Esophagus squamous epithelium (tissue), 4 donors: ENCODE data around the gene RAD9A.

Experiments
- POLR2A ChIP-seq, 4 donors: fragments of 450-650 bp; IDR thresholded peaks; one replicate each; pipeline ENCODE4 v1.6.1; 2017; ENCODE audit warnings: antibody characterized with exemption in 4 of 4, mild to moderate bottlenecking in 4 of 4, moderate library complexity in 3 of 4
- TF ChIP-seq, protein P1 (sequence below), 6 experiments: fragments of 450-650 bp in 4 of 6; fragments of 200-600 bp in 2 of 6; sonication (generic) in 2 of 6; IDR thresholded peaks; one replicate each; pipeline ENCODE4 v1.5.1; 2016 to 2019; ENCODE audit warnings: antibody characterized with exemption in 6 of 6, mild to moderate bottlenecking in 4 of 6, moderate library complexity in 4 of 6

DNA sequence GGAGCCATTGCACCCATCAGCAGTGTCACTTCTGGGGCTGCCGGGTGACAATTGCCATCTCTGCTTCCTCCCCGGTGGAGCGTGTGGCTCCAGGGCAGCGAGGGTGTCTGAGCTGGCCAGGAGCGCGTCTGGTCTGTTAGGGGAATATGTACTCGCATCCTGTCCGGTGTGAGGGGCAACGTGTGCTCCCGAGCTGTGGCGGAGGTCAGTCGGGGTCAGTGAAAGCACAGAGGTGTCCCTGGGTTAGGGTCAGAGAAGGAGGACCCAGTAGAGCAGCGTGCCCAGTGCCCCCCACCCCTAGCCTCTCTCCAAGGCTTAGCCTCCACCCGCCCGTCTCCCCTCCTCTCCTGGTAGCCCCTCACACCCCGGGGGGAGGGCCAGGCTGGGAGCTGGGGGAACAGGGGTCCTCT, 19.9 kb upstream of the RAD9A start:
- TF ChIP-seq, protein P1, sequence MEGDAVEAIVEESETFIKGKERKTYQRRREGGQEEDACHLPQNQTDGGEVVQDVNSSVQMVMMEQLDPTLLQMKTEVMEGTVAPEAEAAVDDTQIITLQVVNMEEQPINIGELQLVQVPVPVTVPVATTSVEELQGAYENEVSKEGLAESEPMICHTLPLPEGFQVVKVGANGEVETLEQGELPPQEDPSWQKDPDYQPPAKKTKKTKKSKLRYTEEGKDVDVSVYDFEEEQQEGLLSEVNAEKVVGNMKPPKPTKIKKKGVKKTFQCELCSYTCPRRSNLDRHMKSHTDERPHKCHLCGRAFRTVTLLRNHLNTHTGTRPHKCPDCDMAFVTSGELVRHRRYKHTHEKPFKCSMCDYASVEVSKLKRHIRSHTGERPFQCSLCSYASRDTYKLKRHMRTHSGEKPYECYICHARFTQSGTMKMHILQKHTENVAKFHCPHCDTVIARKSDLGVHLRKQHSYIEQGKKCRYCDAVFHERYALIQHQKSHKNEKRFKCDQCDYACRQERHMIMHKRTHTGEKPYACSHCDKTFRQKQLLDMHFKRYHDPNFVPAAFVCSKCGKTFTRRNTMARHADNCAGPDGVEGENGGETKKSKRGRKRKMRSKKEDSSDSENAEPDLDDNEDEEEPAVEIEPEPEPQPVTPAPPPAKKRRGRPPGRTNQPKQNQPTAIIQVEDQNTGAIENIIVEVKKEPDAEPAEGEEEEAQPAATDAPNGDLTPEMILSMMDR (IDR thresholded peaks at IDR 0.05) = no peak
- TF ChIP-seq POLR2A (IDR thresholded peaks at IDR 0.05) = no peak
